Pancreas (tissue), 10 donors: Measurements from ENCODE around the gene TMEM231. TPM values are rescaled to one million over a fixed set of nuclear protein-coding genes. Genes with fewer than 3 reads are reported as not detected.
A peak's percentile ranks its signal among the peaks of the same experiment; 100 is the strongest.

Experiments used
- ATAC-seq, 4 donors: fragments of 200-7000 bp; cut with Tn5 transposase; one replicate each; pipeline versions ENCODE4 v1.8.0 to v1.9.1; 2020; ENCODE audit warnings: mild to moderate bottlenecking in 4 of 4, moderate library complexity in 4 of 4
- DNase-seq, 6 donors: peaks; one replicate each; pipeline ENCODE4 v3.0.0-alpha.2; 2020
- FAIRE-seq: peaks from 2 replicates; lab custom pipeline; 2012; peaks lifted over from hg19 to GRCh38; lab: Jason Lieb, UNC
- H3K27ac ChIP-seq, 4 donors: fragments of 200-600 bp; sonication (generic); 1 replicate in 3 of 4; 2 replicates in 1 of 4; pipeline versions ENCODE4 v1.5.0 to v1.8.0; 2020
- H3K27me3 ChIP-seq, 4 donors: fragments of 200-600 bp; one replicate each; pipeline ENCODE4 v1.8.0; 2021
- H3K36me3 ChIP-seq, 3 donors: fragments of 200-600 bp; sonication (generic) in 1 of 3; one replicate each; pipeline versions ENCODE4 v1.5.0 to v1.8.0; 2020 to 2021
- H3K4me1 ChIP-seq, 3 donors: fragments of 200-600 bp; one replicate each; pipeline ENCODE4 v1.8.0; 2021
- H3K4me3 ChIP-seq, 4 donors: fragments of 200-600 bp; sonication (generic) in 2 of 4; one replicate each; pipeline versions ENCODE4 v1.5.0 to v1.8.0; 2020 to 2021
- H3K9me3 ChIP-seq, 4 donors: fragments of 200-600 bp; one replicate each; pipeline ENCODE4 v1.8.0; 2021
- CTCF ChIP-seq, 4 donors: fragments of 200-600 bp; sonication (generic) in 3 of 4; IDR thresholded peaks; one replicate each; pipeline versions ENCODE4 v1.5.0 to v1.8.0; 2021; ENCODE audit warnings: antibody characterized with exemption in 4 of 4
- WGBS, 2 donors: extraction: QIAGEN DNeasy Blood & Tissue Kit; methylation state at CpG; one replicate each; pipeline ENCODE4 v1.1.7; 2013; 5-methylcytosine and 5-hydroxymethylcytosine counted together
- intact Hi-C, 3 donors: fragments of 100-400 bp; cut with DNase I; formaldehyde crosslinking; loops; one replicate each; pipeline versions ENCODE4 v1.11.1 to v1.14.2; 2022
- polyA plus RNA-seq, 2 donors: library from polyadenylated mRNA; stranded (reverse); fragments of 200-250 nt; gene quantifications; one replicate each; pipeline ENCODE4 v1.2.3, GENCODE V29; 2013
- total RNA-seq, 6 donors: library from RNA; stranded (reverse); fragmentation: NEBNext Ultra II Directional in 4 of 6; extraction: Animal tissue kit (Norgen Biotek cat#: 25700) in 4 of 6; gene quantifications; one replicate each; pipeline versions ENCODE4 v1.2.1 to v1.2.4, GENCODE V29; 2021 to 2023
- donor health status: healthy with polysubstance abuse.
- donor health status: DM: no; HTN: no; CAD: no; lungs with moderate emphysema.
- donor health status: DM: no; HTN: no; CAD: no.
- donor health status: control.
- donor health status: control.
- donor health status: Bipolar disorder and iron deficiency.
- donor health status: DM: yes; HTN: yes; CAD: no.
- donor health status: DM: no; HTN: no; CAD: no.
- donor health status: DM: no; HTN: no; CAD: no.
- donor health status: DM: yes; HTN: yes; CAD: no.

TMEM231 gene
- total and polyA plus RNA-seq, 8 donors = 2.5 to 6.6 (median 4.1) TPM

DNA sequence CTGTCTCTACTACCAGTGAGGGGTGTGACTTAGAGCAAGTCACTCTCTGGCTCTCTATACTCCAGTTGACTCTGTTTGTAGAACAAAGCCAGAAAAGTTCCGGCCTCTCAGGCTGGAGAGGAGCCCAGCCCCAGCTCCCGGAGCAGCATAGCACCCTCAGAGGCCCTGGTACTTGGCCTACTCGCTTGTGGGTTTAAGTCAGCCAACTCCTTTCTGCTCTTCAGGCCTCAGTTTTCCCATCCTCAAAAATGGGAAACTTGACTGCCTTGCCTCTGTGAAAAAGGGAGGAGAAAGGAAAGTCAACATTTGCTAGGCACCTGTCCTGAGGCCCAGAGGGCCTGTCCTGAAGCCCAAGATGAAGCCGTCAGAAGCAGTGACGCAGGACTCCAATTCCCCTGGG, 61.9 kb downstream of the TMEM231 start:
- no peaks in the 10 kb centered on the region for H3K36me3 ChIP-seq
- DNase-seq (peak in 1 of 6 donors; percentile 18), FAIRE-seq (no peak), ATAC-seq (no peak)
- no peaks in the 10 kb centered on the region for H3K27me3 ChIP-seq
- H3K4me3 ChIP-seq = no peak overlapping the region
- peaks cover 0 to 10% (median 3%) of the 10 kb centered on the region in 3 donors for H3K4me1 ChIP-seq
- H3K9me3 ChIP-seq = no peaks in the 10 kb centered on the region
- intact Hi-C loops = no loop called here
- WGBS, 2 donors = 77 to 86% methylated on average over 5 of the region's 5 CpGs
- no peak overlapping the region for H3K27ac ChIP-seq
- TF ChIP-seq CTCF (IDR thresholded peaks at IDR 0.05) = no peak

DNA sequence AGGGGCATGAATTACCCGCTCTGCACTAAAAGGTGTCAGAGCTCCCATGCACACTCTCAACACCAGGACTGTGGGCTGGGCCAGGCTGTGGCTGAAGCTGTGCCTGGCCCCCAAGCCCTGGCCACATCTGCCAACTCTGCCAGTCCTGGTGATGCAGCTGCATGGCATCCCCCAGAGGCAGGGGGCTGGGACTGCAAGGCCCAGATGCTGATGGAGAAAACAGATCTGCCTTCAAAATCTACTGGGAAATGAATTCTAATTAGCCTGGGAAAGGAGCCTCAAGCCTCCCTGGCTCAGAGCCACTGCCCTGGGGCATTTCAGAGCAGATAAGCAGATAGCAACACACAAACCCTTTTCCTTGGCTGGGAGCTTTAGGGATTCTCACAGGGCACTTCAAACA, 64.2 kb downstream of the TMEM231 start:
- FAIRE-seq (no peak), DNase-seq (peak in 1 of 6 donors; percentile 36), ATAC-seq (peak in 2 of 4 donors; percentile 9 to 18)
- no peak for TF ChIP-seq CTCF (IDR thresholded peaks at IDR 0.05)
- Histone ChIP-seq H3K27ac (no peak overlapping the region), H3K9me3 (no peaks in the 10 kb centered on the region), H3K4me3 (no peak overlapping the region), H3K27me3 (no peaks in the 10 kb centered on the region), H3K4me1 (peaks cover 0 to 5% (median 0%) of the 10 kb centered on the region in 3 donors), H3K36me3 (no peaks in the 10 kb centered on the region)
- 86 to 94% methylated on average over 1 of the region's 1 CpG for WGBS, 2 donors
- intact Hi-C loops = no loop called here

DNA sequence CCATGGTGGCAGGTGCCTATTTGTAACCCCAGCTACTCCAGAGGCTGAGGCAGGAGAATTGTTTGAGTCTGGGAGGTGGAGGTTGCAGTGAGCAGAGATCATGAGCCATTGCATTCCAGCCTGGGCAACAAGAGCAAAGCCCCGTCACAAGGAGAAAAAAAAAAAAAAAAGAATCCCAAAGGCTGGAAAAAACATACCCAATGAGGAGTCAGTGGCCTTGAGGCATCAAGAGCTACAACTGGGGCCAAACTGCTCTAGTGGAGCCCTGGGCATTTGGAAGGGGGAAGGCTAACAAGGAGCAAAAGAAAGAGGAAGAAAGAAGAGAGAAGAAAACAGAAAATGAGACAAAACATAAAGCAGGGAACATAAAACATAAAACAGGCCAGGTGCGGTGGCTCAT, 67.7 kb downstream of the TMEM231 start:
- no peak for FAIRE-seq
- WGBS, 2 donors = 87 to 94% methylated on average over 2 of the region's 2 CpGs
- ATAC-seq = no peak

More for the DNA sequence above, 67.7 kb downstream of the TMEM231 start:
- no peak for TF ChIP-seq CTCF (IDR thresholded peaks at IDR 0.05)
- no peak for DNase-seq
- no peaks in the 10 kb centered on the region for H3K36me3 ChIP-seq
- no peak overlapping the region for H3K27ac ChIP-seq
- intact Hi-C loops = no loop called here
- H3K4me1 ChIP-seq = no peaks in the 10 kb centered on the region
- H3K9me3 ChIP-seq = no peaks in the 10 kb centered on the region
- no peak overlapping the region for H3K4me3 ChIP-seq
- H3K27me3 ChIP-seq = no peaks in the 10 kb centered on the region

Other genes with a start within 250 kb of the TMEM231 start
- gene CFDP1, start 122.7 kb downstream of the TMEM231 start, total RNA-seq = 10 to 100 TPM; 19.3 to 28.6 (median 22.1) TPM
- gene CFDP1, start 122.7 kb downstream of the TMEM231 start, polyA plus RNA-seq = 10 to 100 TPM; 33.3 to 57.5 TPM
- 10 to 100 TPM in 1 of 6 donors, 1 to 10 TPM in 5; 7.1 to 12.6 (median 8.8) TPM for gene TMEM170A, start 91.6 kb downstream of the TMEM231 start, total RNA-seq
- 1 to 10 TPM; 4.3 to 5.7 TPM for gene TMEM170A, start 91.6 kb downstream of the TMEM231 start, polyA plus RNA-seq
- under 1 TPM in 5 of 6 donors, not detected in 1; 0.06 to 0.25 (median 0.13) TPM for gene CHST6, start 60.8 kb downstream of the TMEM231 start, total RNA-seq
- gene CHST6, start 60.8 kb downstream of the TMEM231 start, polyA plus RNA-seq = under 1 TPM in 1 of 2 donors, not detected in 1; under 0.01 TPM
- under 1 TPM in 5 of 6 donors, not detected in 1; 0.06 to 0.28 (median 0.13) TPM for gene CHST5, start 20.1 kb downstream of the TMEM231 start, total RNA-seq
- under 1 TPM; 0.15 to 0.16 TPM for gene CHST5, start 20.1 kb downstream of the TMEM231 start, polyA plus RNA-seq
- gene GABARAPL2, start 10.1 kb upstream of the TMEM231 start, total RNA-seq = 10 to 100 TPM; 29.9 to 61.2 (median 34.3) TPM
- 100 to 1,000 TPM in 1 of 2 donors, 10 to 100 TPM in 1; 44.1 to 117 TPM for gene GABARAPL2, start 10.1 kb upstream of the TMEM231 start, polyA plus RNA-seq
- 10 to 100 TPM in 5 of 6 donors, 1 to 10 TPM in 1; 9.2 to 20.5 (median 15.9) TPM for gene ADAT1, start 67.0 kb upstream of the TMEM231 start, total RNA-seq
- 10 to 100 TPM in 1 of 2 donors, 1 to 10 TPM in 1; 9.4 to 14.4 TPM for gene ADAT1, start 67.0 kb upstream of the TMEM231 start, polyA plus RNA-seq
- 10 to 100 TPM; 51.0 to 70.7 (median 63.3) TPM for gene KARS1, start 91.4 kb upstream of the TMEM231 start, total RNA-seq
- 10 to 100 TPM; 47.2 to 51.5 TPM for gene KARS1, start 91.4 kb upstream of the TMEM231 start, polyA plus RNA-seq
- gene TERF2IP, start 91.5 kb upstream of the TMEM231 start, total RNA-seq = 10 to 100 TPM; 14.6 to 32.1 (median 20.1) TPM
- 10 to 100 TPM; 27.7 to 69.7 TPM for gene TERF2IP, start 91.5 kb upstream of the TMEM231 start, polyA plus RNA-seq
- not detected for gene CPHXL2, start 120.8 kb upstream of the TMEM231 start, total RNA-seq
- gene CPHXL2, start 120.8 kb upstream of the TMEM231 start, polyA plus RNA-seq = not detected
- gene DUXB, start 145.2 kb upstream of the TMEM231 start, total RNA-seq = not detected
- gene DUXB, start 145.2 kb upstream of the TMEM231 start, polyA plus RNA-seq = not detected
- gene CPHXL, start 170.2 kb upstream of the TMEM231 start, total RNA-seq = not detected
- not detected for gene CPHXL, start 170.2 kb upstream of the TMEM231 start, polyA plus RNA-seq